Calu3 (cell line): Measurements from ENCODE around the gene NAA10. TPM values are rescaled to one million over a fixed set of nuclear protein-coding genes. Genes with fewer than 3 reads are reported as not detected.
A peak's percentile ranks its signal among the peaks of the same experiment; 100 is the strongest.

Experiments used
- BruUV-seq: library from RNA; stranded (reverse); fragments of 400-500 nt; replicated peaks from 2 replicates; lab custom pipeline; 2021; lab: Mats Ljungman, UMichigan
- CTCF ChIA-PET: fragments of 300-600 bp; sonication (Branson Sonifier 250); formaldehyde crosslinking; loops from one replicate; lab custom pipeline; 2022; ENCODE audit warnings: antibody characterized with exemption; lab: Charles Lee
- DNase-seq: peaks from one replicate; pipeline ENCODE4 v3.0.0; 2022
- H3K27ac Mint-ChIP-seq: one replicate; pipeline ENCODE4 v1.8.0; 2022; ENCODE audit warnings: mixed read lengths; ENCODE audit not compliant: unreplicated experiment
- H3K27me3 Mint-ChIP-seq: one replicate; pipeline ENCODE4 v1.8.0; 2022; ENCODE audit warnings: mixed read lengths; ENCODE audit not compliant: unreplicated experiment
- H3K36me3 Mint-ChIP-seq: one replicate; pipeline ENCODE4 v1.8.0; 2022; ENCODE audit warnings: mild to moderate bottlenecking, moderate library complexity, mixed read lengths; ENCODE audit not compliant: insufficient read depth, unreplicated experiment
- H3K4me1 Mint-ChIP-seq: one replicate; pipeline ENCODE4 v1.8.0; 2022; ENCODE audit warnings: mild to moderate bottlenecking, low read depth, mixed read lengths; ENCODE audit not compliant: unreplicated experiment
- H3K4me3 Mint-ChIP-seq: one replicate; pipeline ENCODE4 v1.8.0; 2022; ENCODE audit warnings: mild to moderate bottlenecking, low read depth, moderate library complexity, mixed read lengths; ENCODE audit not compliant: unreplicated experiment
- H3K9me3 Mint-ChIP-seq: one replicate; pipeline ENCODE4 v1.8.0; 2022; ENCODE audit warnings: low read depth, mixed read lengths; ENCODE audit not compliant: unreplicated experiment
- intact Hi-C: fragments of 100-400 bp; cut with micrococcal nuclease; formaldehyde crosslinking; loops from one replicate; pipeline ENCODE4 v1.10.0; 2022; ENCODE audit not compliant: unreplicated experiment
- total RNA-seq: library from RNA; stranded (reverse); gene quantifications from 2 replicates; pipeline ENCODE4 v1.2.3, GENCODE V29; 2022
- TF ChIP-seq, protein P1 (sequence below): fragments of 200-600 bp; IDR thresholded peaks from one replicate; pipeline ENCODE4 v1.8.0; 2022; ENCODE audit warnings: antibody characterized with exemption; ENCODE audit not compliant: unreplicated experiment

The NAA10 gene
- total RNA-seq, 1 experiment from 2014 or later = 139 TPM

DNA sequence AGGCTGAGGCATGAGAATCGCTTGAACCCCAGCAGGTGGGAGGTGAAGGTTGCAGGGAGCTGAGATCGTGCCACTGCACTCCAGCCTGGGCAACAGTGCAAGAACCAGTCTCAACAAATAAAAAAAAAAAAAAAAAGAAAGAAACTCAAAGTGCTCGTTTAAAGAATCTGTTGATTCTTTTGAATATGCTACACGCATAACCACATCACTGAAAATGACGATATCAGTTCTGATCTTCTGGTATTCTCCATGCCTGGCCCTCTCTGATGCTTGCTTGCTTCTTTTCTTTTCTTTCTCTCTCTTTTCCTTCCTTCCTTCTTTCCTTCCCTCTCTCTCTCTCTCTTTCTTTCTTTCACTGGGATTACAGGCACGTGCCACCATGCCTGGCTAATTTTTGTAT lies 23.0 kb downstream of the NAA10 start:
- Mint-ChIP-seq H3K4me1 (no peaks in the 10 kb centered on the region), H3K27me3 (peaks cover 23% of the 10 kb centered on the region), H3K4me3 (no peak overlapping the region), H3K27ac (no peak overlapping the region), H3K36me3 (peaks cover 5% of the 10 kb centered on the region), H3K9me3 (no peaks in the 10 kb centered on the region)
- CTCF ChIA-PET = interaction anchor here (0.7 to 1.4 kb wide), 4 partner anchors 11 to 28 kb away, joined by 3 to 6 read pairs (median 4); no protein-coding TSS in a partner anchor
- DNase-seq = no peak
- intact Hi-C loops = no loop called here
- TF ChIP-seq, protein P1, sequence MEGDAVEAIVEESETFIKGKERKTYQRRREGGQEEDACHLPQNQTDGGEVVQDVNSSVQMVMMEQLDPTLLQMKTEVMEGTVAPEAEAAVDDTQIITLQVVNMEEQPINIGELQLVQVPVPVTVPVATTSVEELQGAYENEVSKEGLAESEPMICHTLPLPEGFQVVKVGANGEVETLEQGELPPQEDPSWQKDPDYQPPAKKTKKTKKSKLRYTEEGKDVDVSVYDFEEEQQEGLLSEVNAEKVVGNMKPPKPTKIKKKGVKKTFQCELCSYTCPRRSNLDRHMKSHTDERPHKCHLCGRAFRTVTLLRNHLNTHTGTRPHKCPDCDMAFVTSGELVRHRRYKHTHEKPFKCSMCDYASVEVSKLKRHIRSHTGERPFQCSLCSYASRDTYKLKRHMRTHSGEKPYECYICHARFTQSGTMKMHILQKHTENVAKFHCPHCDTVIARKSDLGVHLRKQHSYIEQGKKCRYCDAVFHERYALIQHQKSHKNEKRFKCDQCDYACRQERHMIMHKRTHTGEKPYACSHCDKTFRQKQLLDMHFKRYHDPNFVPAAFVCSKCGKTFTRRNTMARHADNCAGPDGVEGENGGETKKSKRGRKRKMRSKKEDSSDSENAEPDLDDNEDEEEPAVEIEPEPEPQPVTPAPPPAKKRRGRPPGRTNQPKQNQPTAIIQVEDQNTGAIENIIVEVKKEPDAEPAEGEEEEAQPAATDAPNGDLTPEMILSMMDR = no peak
- BruUV-seq = no TSS peak

DNA sequence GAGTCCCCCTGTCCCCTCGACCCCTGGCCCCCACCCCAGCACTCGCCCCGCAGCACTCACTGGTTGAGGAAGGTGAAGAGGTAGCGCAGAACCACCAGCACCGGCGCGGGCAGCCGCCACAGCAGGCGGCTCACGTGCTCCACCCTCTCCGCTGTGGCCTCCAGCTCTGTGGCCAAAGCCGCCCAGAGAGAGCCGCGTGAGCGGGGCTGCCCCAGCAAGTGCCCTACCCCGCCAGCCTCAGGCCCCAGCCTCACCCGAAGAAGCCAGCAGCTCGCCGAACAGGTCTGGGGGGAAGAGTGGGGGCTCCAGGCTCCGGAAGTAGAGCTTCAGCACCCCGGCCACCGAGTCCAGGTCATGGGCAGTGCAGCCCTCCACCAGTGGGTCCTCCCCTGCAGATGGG lies 24.4 kb downstream of the NAA10 start:
- no peaks in the 10 kb centered on the region for H3K9me3 Mint-ChIP-seq
- DNase-seq = no peak
- peaks cover 5% of the 10 kb centered on the region for H3K36me3 Mint-ChIP-seq
- H3K27ac Mint-ChIP-seq = no peak overlapping the region
- TF ChIP-seq, protein P1 = no peak
- no TSS peak for BruUV-seq
- intact Hi-C loops = no loop called here
- H3K27me3 Mint-ChIP-seq = peaks cover 34% of the 10 kb centered on the region
- no peaks in the 10 kb centered on the region for H3K4me1 Mint-ChIP-seq
- CTCF ChIA-PET = interaction anchor here (0.7 to 1.4 kb wide), 5 partner anchors 13 to 144 kb away, joined by 3 to 6 read pairs (median 4); no protein-coding TSS in a partner anchor
- no peak overlapping the region for H3K4me3 Mint-ChIP-seq

DNA sequence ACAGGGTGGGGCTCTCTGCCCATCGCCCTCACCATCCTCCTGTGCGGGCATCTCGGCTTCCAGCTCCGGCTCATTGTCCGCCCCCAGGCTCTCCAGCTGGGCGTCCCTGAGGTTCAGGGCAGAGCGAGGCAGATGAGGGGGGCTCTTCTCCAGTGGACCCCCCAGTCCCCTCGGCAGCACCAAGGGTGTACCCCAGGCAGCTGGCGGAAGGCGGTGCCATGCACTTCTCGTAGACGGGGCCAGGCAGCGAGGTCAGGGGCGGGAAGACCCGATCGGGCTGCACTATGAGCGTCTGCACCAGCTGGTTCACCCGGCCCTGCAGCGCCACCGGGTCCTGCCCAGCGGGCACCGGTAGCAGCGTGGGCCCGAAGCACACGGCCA lies 24.9 kb downstream of the NAA10 start:
- no peak for DNase-seq
- peaks cover 5% of the 10 kb centered on the region for H3K36me3 Mint-ChIP-seq
- intact Hi-C loops = no loop called here
- CTCF ChIA-PET = no interaction called here
- H3K27me3 Mint-ChIP-seq = peaks cover 34% of the 10 kb centered on the region
- BruUV-seq = no TSS peak
- H3K4me1 Mint-ChIP-seq = no peaks in the 10 kb centered on the region
- H3K4me3 Mint-ChIP-seq = no peak overlapping the region
- no peak overlapping the region for H3K27ac Mint-ChIP-seq
- H3K9me3 Mint-ChIP-seq = no peaks in the 10 kb centered on the region
- TF ChIP-seq, protein P1 = no peak

DNA sequence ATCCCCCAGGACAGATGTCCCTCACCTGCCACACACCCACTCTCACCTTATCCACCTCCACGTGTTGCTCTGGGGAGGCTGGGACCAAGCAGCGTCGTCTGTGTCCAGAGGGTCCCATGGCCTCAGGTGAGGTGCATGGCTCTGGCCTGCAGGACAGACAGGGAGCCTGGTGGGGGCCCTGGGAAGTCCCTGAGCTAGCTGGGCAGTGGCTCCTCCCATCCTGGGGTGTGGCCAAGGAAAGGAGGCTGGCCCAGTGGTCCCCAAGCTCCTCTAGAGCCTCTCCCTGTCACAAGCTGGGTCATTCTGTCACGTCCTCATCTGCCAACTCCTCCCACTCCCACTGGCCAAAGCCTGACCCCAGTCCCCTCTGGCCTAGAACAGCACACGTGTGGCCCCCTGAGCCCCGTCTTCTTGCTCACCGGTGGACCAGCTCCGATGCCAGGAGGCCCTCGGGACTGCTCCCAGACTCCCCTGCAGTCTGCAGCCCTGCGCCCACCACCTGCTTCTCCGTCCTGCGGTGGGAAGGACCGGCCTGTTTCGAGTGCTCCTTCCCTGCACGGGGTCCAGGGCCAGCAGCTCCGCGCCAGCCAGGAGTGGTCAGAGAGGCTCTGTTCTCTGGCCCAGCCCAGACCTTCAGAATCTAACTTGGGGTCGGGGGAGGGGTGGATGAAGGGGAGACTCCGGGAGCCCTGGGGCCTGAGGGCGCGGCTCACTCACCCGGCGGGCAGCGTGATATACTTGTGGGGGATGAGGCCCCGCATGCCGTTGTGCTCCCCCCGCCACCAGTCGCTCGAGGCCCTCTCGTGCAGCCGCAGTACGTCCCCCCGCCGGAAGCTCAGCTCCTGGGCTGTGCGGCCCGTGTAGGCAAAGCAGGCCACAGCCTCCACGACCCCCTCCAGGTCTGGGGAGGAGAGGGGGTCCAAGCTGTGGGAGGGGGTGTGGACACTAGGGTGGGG lies 25.5 kb downstream of the NAA10 start:
- Mint-ChIP-seq H3K4me1 (no peaks in the 10 kb centered on the region), H3K36me3 (peaks cover 5% of the 10 kb centered on the region), H3K4me3 (no peak overlapping the region), H3K27ac (no peak overlapping the region), H3K27me3 (peaks cover 34% of the 10 kb centered on the region), H3K9me3 (no peaks in the 10 kb centered on the region)
- CTCF ChIA-PET = interaction anchor here (1.6 kb wide), 1 partner anchor 14 kb away, joined by 8 read pairs; no protein-coding TSS in a partner anchor
- intact Hi-C loops = no loop called here
- peak; percentile 44 for DNase-seq
- TF ChIP-seq, protein P1 = no peak
- BruUV-seq = no TSS peak
